Upper lobe of left lung (tissue), 6 donors: Measurements from ENCODE around the gene PTPRG. TPM values are rescaled to one million over a fixed set of nuclear protein-coding genes. Genes with fewer than 3 reads are reported as not detected.

Experiments used
- ATAC-seq, 2 donors: fragments of 200-7000 bp; cut with Tn5 transposase; one replicate each; pipeline ENCODE4 v1.9.1; 2022; ENCODE audit warnings: mild to moderate bottlenecking in 2 of 2, moderate library complexity in 2 of 2; ENCODE audit not compliant: low FRiP score in 2 of 2
- DNase-seq, 2 donors: peaks; one replicate each; pipeline ENCODE4 v3.0.0-alpha.2; 2019 to 2020
- H3K27ac ChIP-seq, 4 donors: fragments of 200-600 bp; sonication (generic); one replicate each; pipeline ENCODE4 v1.5.1; 2016 to 2019
- H3K27me3 ChIP-seq, 4 donors: fragments of 200-600 bp; sonication (generic); one replicate each; pipeline ENCODE4 v1.5.1; 2017 to 2019
- H3K36me3 ChIP-seq, 4 donors: fragments of 200-600 bp; sonication (generic); one replicate each; pipeline ENCODE4 v1.5.1; 2016 to 2019
- H3K4me1 ChIP-seq, 4 donors: fragments of 200-600 bp; sonication (generic); one replicate each; pipeline ENCODE4 v1.5.1; 2018 to 2019
- H3K4me3 ChIP-seq, 4 donors: fragments of 200-600 bp; sonication (generic); one replicate each; pipeline ENCODE4 v1.5.1; 2017 to 2019; ENCODE audit warnings: mild to moderate bottlenecking in 2 of 4, moderate library complexity in 1 of 4
- H3K9me3 ChIP-seq, 4 donors: fragments of 200-600 bp; sonication (generic); one replicate each; pipeline ENCODE4 v1.5.1; 2018 to 2019
- CTCF ChIP-seq, 6 experiments: fragments of 450-650 bp in 4 of 6; fragments of 200-600 bp in 2 of 6; sonication (generic) in 2 of 6; IDR thresholded peaks; one replicate each; pipeline ENCODE4 v1.5.1; 2016 to 2019; ENCODE audit warnings: antibody characterized with exemption in 6 of 6
- EP300 ChIP-seq, 4 donors: sonication (generic); formaldehyde crosslinking; IDR thresholded peaks; one replicate each; pipeline ENCODE4 v1.5.1; 2017; ENCODE audit warnings: antibody characterized with exemption in 4 of 4, control low read depth in 2 of 4
- POLR2A ChIP-seq, 4 donors: fragments of 450-650 bp; IDR thresholded peaks; one replicate each; pipeline ENCODE4 v1.5.1; 2016 to 2017; ENCODE audit warnings: antibody characterized with exemption in 4 of 4, mild to moderate bottlenecking in 2 of 4
- POLR2AphosphoS5 ChIP-seq, 2 donors: sonication (generic); formaldehyde crosslinking; IDR thresholded peaks; one replicate each; pipeline ENCODE4 v1.5.1; 2017; ENCODE audit warnings: antibody characterized with exemption in 2 of 2
- WGBS, 2 donors: methylation state at CpG; one replicate each; pipeline ENCODE4 v1.1.5; 2017 to 2018; 5-methylcytosine and 5-hydroxymethylcytosine counted together
- total RNA-seq, 6 donors: library from RNA; depleted of rRNA in 4 of 6; stranded (reverse); fragments of >200 nt in 4 of 6; gene quantifications; one replicate each; pipeline versions ENCODE4 v1.1.0 to v1.2.1, GENCODE V29; 2016 to 2021
- donor health status: DM: no; HTN: no; CAD: no; lungs with moderate emphysema.
- donor health status: DM: no; HTN: yes; CAD: no; lungs with severe emphysema.

The PTPRG gene
- total RNA-seq, 6 donors from 2014 or later: 58.7 to 101 (median 68.8) TPM

DNA sequence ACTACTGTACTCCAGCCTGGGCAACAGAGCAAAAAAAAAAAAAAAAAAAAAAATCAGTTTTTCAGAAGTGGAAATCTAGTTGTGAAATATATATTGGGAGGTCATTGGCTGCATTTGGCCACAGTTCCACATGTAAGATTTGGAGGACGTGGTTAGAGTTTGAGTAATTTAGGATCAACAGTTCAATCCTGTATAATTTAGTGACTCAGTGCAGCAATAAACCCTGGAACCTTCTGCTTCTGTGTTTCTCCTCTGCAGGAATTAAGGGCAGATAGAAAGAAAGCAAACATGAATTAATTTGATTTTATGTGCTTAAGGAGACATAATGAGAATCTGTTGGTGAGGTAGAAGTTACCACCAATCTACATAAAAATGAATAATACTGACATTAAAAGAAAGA is 347.0 kb downstream of the PTPRG start:
- no peaks in the 10 kb centered on the region for H3K9me3 ChIP-seq
- H3K27ac ChIP-seq: no peak overlapping the region
- TF ChIP-seq EP300 (IDR thresholded peaks at IDR 0.05) (no peak), POLR2A (IDR thresholded peaks at IDR 0.05) (no peak), CTCF (IDR thresholded peaks at IDR 0.05) (no peak), POLR2AphosphoS5 (IDR thresholded peaks at IDR 0.05) (no peak)
- H3K27me3 ChIP-seq: no peaks in the 10 kb centered on the region
- DNase-seq: no peak
- ATAC-seq: no peak
- H3K36me3 ChIP-seq: no peaks in the 10 kb centered on the region
- H3K4me1 ChIP-seq: peaks cover 2 to 17% (median 9%) of the 10 kb centered on the region in 4 donors
- WGBS, 2 donors: 68 to 72% methylated on average over 1 of the region's 1 CpG
- no peak overlapping the region for H3K4me3 ChIP-seq

- DNase-seq (no peak), ATAC-seq (no peak)
- TF ChIP-seq EP300 (IDR thresholded peaks at IDR 0.05) (no peak), CTCF (IDR thresholded peaks at IDR 0.05) (no peak), POLR2A (IDR thresholded peaks at IDR 0.05) (no peak), POLR2AphosphoS5 (IDR thresholded peaks at IDR 0.05) (no peak)
- H3K4me3 ChIP-seq: no peak overlapping the region
- no peak overlapping the region for H3K27ac ChIP-seq
- no peaks in the 10 kb centered on the region for H3K9me3 ChIP-seq
- H3K27me3 ChIP-seq: no peaks in the 10 kb centered on the region
- peaks cover 0 to 6% (median 2%) of the 10 kb centered on the region in 4 donors for H3K4me1 ChIP-seq
- 70 to 85% methylated on average over 3 of the region's 3 CpGs for WGBS, 2 donors
- no peaks in the 10 kb centered on the region for H3K36me3 ChIP-seq
Observed at GRCh38 chr3:61910732-61911131, 349.4 kb downstream of the PTPRG start.

- DNase-seq (no peak), ATAC-seq (no peak)
- H3K36me3 ChIP-seq: no peaks in the 10 kb centered on the region
- peaks cover 0 to 6% (median 2%) of the 10 kb centered on the region in 4 donors for H3K4me1 ChIP-seq
- H3K27me3 ChIP-seq: no peaks in the 10 kb centered on the region
- no peak overlapping the region for H3K4me3 ChIP-seq
- TF ChIP-seq POLR2A (IDR thresholded peaks at IDR 0.05): no peak
- TF ChIP-seq POLR2AphosphoS5 (IDR thresholded peaks at IDR 0.05): no peak
- TF ChIP-seq CTCF (IDR thresholded peaks at IDR 0.05): no peak
- no peak for TF ChIP-seq EP300 (IDR thresholded peaks at IDR 0.05)
- 97 to 100% methylated on average over 1 of the region's 1 CpG for WGBS, 2 donors
- H3K9me3 ChIP-seq: no peaks in the 10 kb centered on the region
- no peak overlapping the region for H3K27ac ChIP-seq
Observed at GRCh38 chr3:61912158-61912557, 350.8 kb downstream of the PTPRG start.

GRCh38 chr3:61913701-61914100 is 352.3 kb downstream of the PTPRG start:
- WGBS, 2 donors: 89 to 96% methylated on average over 3 of the region's 3 CpGs
- H3K4me1 ChIP-seq: peaks cover 0 to 11% (median 4%) of the 10 kb centered on the region in 4 donors
- no peak for DNase-seq
- TF ChIP-seq CTCF (IDR thresholded peaks at IDR 0.05) (no peak), POLR2AphosphoS5 (IDR thresholded peaks at IDR 0.05) (no peak), POLR2A (IDR thresholded peaks at IDR 0.05) (no peak), EP300 (IDR thresholded peaks at IDR 0.05) (no peak)
- no peaks in the 10 kb centered on the region for H3K9me3 ChIP-seq
- ATAC-seq: no peak
- no peak overlapping the region for H3K4me3 ChIP-seq
- H3K27ac ChIP-seq: no peak overlapping the region
- H3K36me3 ChIP-seq: no peaks in the 10 kb centered on the region
- no peaks in the 10 kb centered on the region for H3K27me3 ChIP-seq

- TF ChIP-seq EP300 (IDR thresholded peaks at IDR 0.05): no peak
- no peak for TF ChIP-seq POLR2A (IDR thresholded peaks at IDR 0.05)
- TF ChIP-seq POLR2AphosphoS5 (IDR thresholded peaks at IDR 0.05): no peak
- TF ChIP-seq CTCF (IDR thresholded peaks at IDR 0.05): no peak
- Histone ChIP-seq H3K9me3 (no peaks in the 10 kb centered on the region), H3K27me3 (no peaks in the 10 kb centered on the region), H3K27ac (no peak overlapping the region), H3K36me3 (no peaks in the 10 kb centered on the region), H3K4me1 (peaks cover 0 to 12% (median 4%) of the 10 kb centered on the region in 4 donors), H3K4me3 (no peak overlapping the region)
- DNase-seq: no peak
- WGBS, 2 donors: 94 to 96% methylated on average over 6 of the region's 6 CpGs
- ATAC-seq: peak in 1 of 2 donors; percentile 54
Observed at GRCh38 chr3:61914276-61914675, 352.9 kb downstream of the PTPRG start.
